ENCODE data around the gene HIGD1A.

Gene HIGD1A

GRCh38 chr3:42804106-42804830 is at the start of gene HIGD1A:
Gene HIGD1A, minus strand, starts transcription at chr3:42804490. Its CDS starts 10,237 bp downstream, at chr3:42794253.
- no peaks in the 10 kb centered on the region for H3K36me3 ChIP-seq (ENCODE audit: control insufficient read depth, insufficient read depth, low read length)
- WGBS (ENCODE audit: insufficient coverage, insufficient read length): no CpG with 5 or more reads among the region's 63 CpGs
- H3K27me3 ChIP-seq (ENCODE audit: control insufficient read depth, insufficient read depth, low read length): no peaks in the 10 kb centered on the region
- peaks cover 2% of the 10 kb centered on the region; the same call in 1 of the 2 replicates for H3K4me1 ChIP-seq (ENCODE audit: control insufficient read depth, insufficient read depth, low read length)
- H3K4me3 ChIP-seq (ENCODE audit: low read length): peak within 1 kb of the TSS; percentile 71
- H3K27ac ChIP-seq (ENCODE audit: low read length): no peak within 1 kb of the TSS
- no peaks in the 10 kb centered on the region for H3K9me3 ChIP-seq (ENCODE audit: control insufficient read depth, insufficient read depth, low read length)
- peak; percentile 82 for DNase-seq (ENCODE audit: low read depth, low spot score)

DNA sequence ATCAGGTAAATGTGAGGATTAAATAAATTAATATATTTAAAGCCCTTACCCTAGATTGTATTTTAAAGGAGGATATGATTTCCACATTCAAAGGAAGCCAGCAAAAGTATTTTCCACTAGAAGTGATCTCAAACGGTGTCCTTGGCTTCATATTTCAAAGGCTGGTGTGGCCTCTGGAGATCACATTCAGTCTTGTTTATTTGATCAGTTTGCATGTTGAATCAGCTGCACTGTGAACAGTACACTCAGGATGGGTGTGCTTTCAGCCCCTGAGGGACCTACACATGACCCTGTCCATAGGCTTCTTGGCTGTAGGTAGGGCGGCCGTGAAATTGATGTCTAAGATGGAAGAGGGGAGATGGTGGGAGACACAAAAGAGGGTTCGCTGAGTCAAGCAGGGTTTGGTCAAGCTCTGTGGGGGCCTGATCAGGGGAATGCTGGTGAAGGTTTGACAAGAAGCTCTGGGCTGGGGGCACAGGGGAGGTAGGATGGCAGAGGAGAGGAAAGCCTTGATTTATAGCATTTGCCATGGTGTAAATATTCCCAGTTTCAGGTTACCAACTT is 49.5 kb upstream of the HIGD1A start:
- Histone ChIP-seq H3K27me3 (ENCODE audit: control insufficient read depth, insufficient read depth, low read length) (no peaks in the 10 kb centered on the region), H3K27ac (ENCODE audit: low read length) (no peak overlapping the region), H3K4me3 (ENCODE audit: low read length) (no peak overlapping the region), H3K4me1 (ENCODE audit: control insufficient read depth, insufficient read depth, low read length) (no peaks in the 10 kb centered on the region), H3K36me3 (ENCODE audit: control insufficient read depth, insufficient read depth, low read length) (no peaks in the 10 kb centered on the region), H3K9me3 (ENCODE audit: control insufficient read depth, insufficient read depth, low read length) (no peaks in the 10 kb centered on the region)
- no CpG with 5 or more reads among the region's 4 CpGs for WGBS (ENCODE audit: insufficient coverage, insufficient read length)
- no peak for DNase-seq (ENCODE audit: low read depth, low spot score)

GRCh38 chr3:42853056-42853455 is 48.8 kb upstream of the HIGD1A start:
- DNase-seq (ENCODE audit: low read depth, low spot score): no peak
- no peaks in the 10 kb centered on the region for H3K36me3 ChIP-seq (ENCODE audit: control insufficient read depth, insufficient read depth, low read length)
- no peak overlapping the region for H3K4me3 ChIP-seq (ENCODE audit: low read length)
- H3K27me3 ChIP-seq (ENCODE audit: control insufficient read depth, insufficient read depth, low read length): no peaks in the 10 kb centered on the region
- H3K4me1 ChIP-seq (ENCODE audit: control insufficient read depth, insufficient read depth, low read length): no peaks in the 10 kb centered on the region
- no peak overlapping the region for H3K27ac ChIP-seq (ENCODE audit: low read length)
- no peaks in the 10 kb centered on the region for H3K9me3 ChIP-seq (ENCODE audit: control insufficient read depth, insufficient read depth, low read length)
- WGBS (ENCODE audit: insufficient coverage, insufficient read length): no CpG with 5 or more reads among the region's 1 CpG

DNA sequence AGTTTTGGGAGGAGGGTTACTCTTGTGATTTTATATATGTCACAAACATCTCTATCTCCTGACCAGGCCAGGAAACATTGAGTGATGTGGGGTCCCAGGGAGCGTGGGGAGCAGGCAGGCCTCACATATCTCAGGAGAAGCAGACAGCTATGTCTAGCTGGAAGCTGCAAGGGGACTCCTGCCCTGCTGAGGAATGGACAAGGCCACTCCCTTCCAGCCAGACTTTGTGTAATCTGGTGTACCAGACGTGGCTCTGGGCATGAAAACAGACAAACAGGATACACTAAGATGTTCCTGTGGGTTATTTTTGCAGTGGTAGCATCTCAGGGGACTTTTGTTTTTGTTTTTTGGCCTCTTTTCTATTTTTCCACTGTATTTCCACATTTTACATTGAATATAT is 48.2 kb upstream of the HIGD1A start:
- Histone ChIP-seq H3K36me3 (ENCODE audit: control insufficient read depth, insufficient read depth, low read length) (no peaks in the 10 kb centered on the region), H3K27me3 (ENCODE audit: control insufficient read depth, insufficient read depth, low read length) (no peaks in the 10 kb centered on the region), H3K4me1 (ENCODE audit: control insufficient read depth, insufficient read depth, low read length) (no peaks in the 10 kb centered on the region), H3K4me3 (ENCODE audit: low read length) (no peak overlapping the region), H3K9me3 (ENCODE audit: control insufficient read depth, insufficient read depth, low read length) (no peaks in the 10 kb centered on the region), H3K27ac (ENCODE audit: low read length) (no peak overlapping the region)
- WGBS (ENCODE audit: insufficient coverage, insufficient read length): no CpG with 5 or more reads among the region's 2 CpGs
- DNase-seq (ENCODE audit: low read depth, low spot score): no peak

DNA sequence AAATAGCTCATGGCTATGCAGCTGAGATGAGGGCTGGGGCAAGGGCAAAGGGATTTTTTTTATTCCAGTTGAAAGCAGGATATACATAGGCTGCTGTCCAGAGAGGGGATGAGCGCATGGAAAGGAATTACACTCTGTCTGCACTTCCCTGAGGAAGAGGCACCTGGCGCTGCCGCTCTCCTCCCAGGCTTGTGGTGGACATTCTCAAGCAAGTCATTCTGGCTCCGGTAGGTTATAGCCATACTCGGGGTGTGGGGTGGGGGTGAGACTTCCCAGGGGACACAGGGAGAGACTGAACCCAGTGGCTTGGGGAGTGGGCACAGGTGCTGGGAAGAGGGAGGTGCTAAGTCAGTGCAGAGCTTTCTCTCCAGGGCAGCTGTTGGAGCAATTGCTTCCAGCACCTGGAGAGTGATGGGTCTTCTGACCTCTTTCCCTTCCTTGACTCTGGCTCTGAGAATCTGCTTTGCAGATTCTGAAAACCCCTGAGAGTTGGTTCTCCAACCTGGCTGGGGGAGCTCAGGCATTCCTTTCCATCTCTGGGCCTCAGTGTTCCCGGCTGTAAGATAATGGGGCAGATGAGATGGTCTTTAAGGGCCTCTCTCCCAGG is 47.0 kb upstream of the HIGD1A start:
- Histone ChIP-seq H3K27me3 (ENCODE audit: control insufficient read depth, insufficient read depth, low read length) (no peaks in the 10 kb centered on the region), H3K9me3 (ENCODE audit: control insufficient read depth, insufficient read depth, low read length) (no peaks in the 10 kb centered on the region), H3K27ac (ENCODE audit: low read length) (no peak overlapping the region), H3K4me3 (ENCODE audit: low read length) (no peak overlapping the region), H3K36me3 (ENCODE audit: control insufficient read depth, insufficient read depth, low read length) (no peaks in the 10 kb centered on the region), H3K4me1 (ENCODE audit: control insufficient read depth, insufficient read depth, low read length) (no peaks in the 10 kb centered on the region)
- WGBS (ENCODE audit: insufficient coverage, insufficient read length): no CpG with 5 or more reads among the region's 6 CpGs
- no peak for DNase-seq (ENCODE audit: low read depth, low spot score)

- DNase-seq (ENCODE audit: low read depth, low spot score): no peak
- H3K36me3 ChIP-seq (ENCODE audit: control insufficient read depth, insufficient read depth, low read length): no peaks in the 10 kb centered on the region
- H3K27me3 ChIP-seq (ENCODE audit: control insufficient read depth, insufficient read depth, low read length): no peaks in the 10 kb centered on the region
- H3K9me3 ChIP-seq (ENCODE audit: control insufficient read depth, insufficient read depth, low read length): no peaks in the 10 kb centered on the region
- no CpG with 5 or more reads among the region's 3 CpGs for WGBS (ENCODE audit: insufficient coverage, insufficient read length)
- H3K4me1 ChIP-seq (ENCODE audit: control insufficient read depth, insufficient read depth, low read length): no peaks in the 10 kb centered on the region
- H3K4me3 ChIP-seq (ENCODE audit: low read length): no peak overlapping the region
- no peak overlapping the region for H3K27ac ChIP-seq (ENCODE audit: low read length)
Measured at GRCh38 chr3:42850263-42850662, 46.0 kb upstream of the HIGD1A start.

DNA sequence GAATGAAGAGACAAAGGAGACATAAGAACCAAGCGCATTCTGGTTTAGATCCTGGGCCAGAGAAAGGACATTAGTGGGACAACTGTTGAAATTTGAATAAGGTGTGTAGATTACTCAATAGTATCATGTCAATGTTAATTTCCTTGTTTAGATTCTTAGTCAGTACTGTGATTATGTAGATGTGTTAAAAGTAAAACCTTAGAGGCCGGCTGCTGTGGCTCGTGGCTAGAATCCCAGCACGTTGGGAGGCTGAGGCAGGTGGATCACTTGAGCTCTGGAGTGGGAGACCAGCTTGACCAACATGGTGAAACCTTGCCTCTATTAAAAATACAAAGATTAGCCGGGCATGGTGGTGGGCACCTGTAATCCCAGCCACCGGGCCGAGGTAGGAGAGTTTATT is 44.7 kb upstream of the HIGD1A start:
- Histone ChIP-seq H3K27me3 (ENCODE audit: control insufficient read depth, insufficient read depth, low read length) (no peaks in the 10 kb centered on the region), H3K4me3 (ENCODE audit: low read length) (no peak overlapping the region), H3K36me3 (ENCODE audit: control insufficient read depth, insufficient read depth, low read length) (no peaks in the 10 kb centered on the region), H3K4me1 (ENCODE audit: control insufficient read depth, insufficient read depth, low read length) (peaks cover 2% of the 10 kb centered on the region; the same call in 1 of the 2 replicates), H3K27ac (ENCODE audit: low read length) (no peak overlapping the region), H3K9me3 (ENCODE audit: control insufficient read depth, insufficient read depth, low read length) (no peaks in the 10 kb centered on the region)
- DNase-seq (ENCODE audit: low read depth, low spot score): no peak
- WGBS (ENCODE audit: insufficient coverage, insufficient read length): no CpG with 5 or more reads among the region's 7 CpGs

DNA sequence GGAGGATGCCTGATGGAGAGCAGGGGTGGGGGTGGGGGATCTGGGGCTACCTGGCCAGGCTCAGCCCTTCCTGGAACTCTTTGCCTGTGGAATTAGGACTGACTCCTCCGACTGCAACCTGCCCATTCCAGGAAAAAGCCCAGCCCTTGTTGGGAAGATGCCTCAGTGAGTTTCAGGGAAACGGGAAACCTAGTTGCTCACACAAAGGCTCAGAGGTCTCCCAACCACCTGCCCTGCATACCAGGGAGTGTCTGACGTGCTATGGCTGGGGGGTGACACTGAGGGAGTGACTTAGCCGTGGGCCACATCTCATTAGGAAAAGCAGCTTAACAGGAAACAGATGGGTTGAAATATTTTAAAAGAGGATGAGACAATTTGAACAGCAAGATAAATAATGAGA is 43.4 kb upstream of the HIGD1A start:
- Histone ChIP-seq H3K36me3 (ENCODE audit: control insufficient read depth, insufficient read depth, low read length) (no peaks in the 10 kb centered on the region), H3K27me3 (ENCODE audit: control insufficient read depth, insufficient read depth, low read length) (no peaks in the 10 kb centered on the region), H3K4me1 (ENCODE audit: control insufficient read depth, insufficient read depth, low read length) (peaks cover 5% of the 10 kb centered on the region; the same call in 1 of the 2 replicates)

DNA sequence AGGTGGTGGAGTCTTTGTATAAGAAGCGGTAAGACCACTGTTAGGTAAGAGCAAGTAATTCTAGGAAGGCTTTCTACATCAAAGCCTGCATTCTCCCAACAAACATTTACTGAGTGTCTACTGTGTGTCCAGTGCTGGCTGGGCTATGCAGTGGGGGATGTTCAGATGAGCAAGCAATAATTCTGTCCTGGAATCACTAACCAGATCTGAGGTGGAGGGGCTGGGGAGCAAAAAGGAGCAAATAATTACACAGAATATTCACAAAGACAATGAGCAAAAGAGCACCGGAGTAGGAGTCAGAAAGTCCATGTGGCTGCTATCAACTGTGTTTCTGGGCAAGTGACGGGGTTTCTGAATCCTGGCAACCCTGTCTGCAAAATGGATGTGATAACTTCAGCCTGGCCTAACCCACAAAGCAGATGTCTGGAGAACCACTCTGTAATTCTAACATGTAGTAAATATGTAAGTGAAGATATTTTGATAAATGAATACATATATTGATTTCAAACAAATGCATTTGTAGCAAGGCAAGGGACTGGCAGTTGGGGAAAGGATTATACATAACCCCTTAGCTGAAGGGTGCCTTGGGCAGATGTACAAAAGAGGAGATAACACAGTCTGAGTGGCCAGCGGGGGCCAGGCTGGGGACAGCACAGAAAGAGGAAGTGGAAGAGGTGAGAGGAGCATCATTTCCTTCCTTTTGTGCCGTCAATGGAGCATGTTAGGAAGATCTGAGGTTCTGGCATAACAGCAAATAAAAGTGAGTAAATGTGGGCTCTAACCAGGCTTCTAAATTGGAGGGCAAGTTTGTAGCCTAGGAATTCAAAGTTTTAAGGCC is 42.6 kb upstream of the HIGD1A start:
- no peak for DNase-seq (ENCODE audit: low read depth, low spot score)
- no CpG with 5 or more reads among the region's 5 CpGs for WGBS (ENCODE audit: insufficient coverage, insufficient read length)
- no peaks in the 10 kb centered on the region for H3K9me3 ChIP-seq (ENCODE audit: control insufficient read depth, insufficient read depth, low read length)

More for the DNA sequence above, 43.4 kb upstream of the HIGD1A start:
- WGBS (ENCODE audit: insufficient coverage, insufficient read length): no CpG with 5 or more reads among the region's 4 CpGs
- no peak for DNase-seq (ENCODE audit: low read depth, low spot score)
- no peak overlapping the region for H3K27ac ChIP-seq (ENCODE audit: low read length)
- H3K9me3 ChIP-seq (ENCODE audit: control insufficient read depth, insufficient read depth, low read length): no peaks in the 10 kb centered on the region
- H3K4me3 ChIP-seq (ENCODE audit: low read length): no peak overlapping the region

DNA sequence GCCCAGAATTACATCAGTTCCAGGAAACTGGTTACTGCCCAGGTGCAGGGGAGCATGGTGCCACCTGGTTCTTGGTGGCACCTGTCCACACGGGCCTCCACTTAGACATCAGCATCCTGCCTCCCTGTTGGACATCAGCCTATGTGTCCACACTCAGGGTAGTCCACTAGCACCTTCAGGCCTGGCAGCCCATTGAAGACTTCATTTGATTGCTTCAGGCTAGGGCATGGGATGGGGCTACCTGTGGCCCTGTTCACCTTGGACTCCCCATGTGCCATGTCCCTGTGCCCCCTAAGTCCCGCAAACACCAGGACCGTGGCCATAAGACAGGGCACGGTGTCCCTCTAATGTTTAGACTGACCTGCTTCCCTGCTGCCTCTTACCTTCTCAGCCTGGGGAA is 40.5 kb upstream of the HIGD1A start:
- Histone ChIP-seq H3K27me3 (ENCODE audit: control insufficient read depth, insufficient read depth, low read length) (no peaks in the 10 kb centered on the region), H3K4me1 (ENCODE audit: control insufficient read depth, insufficient read depth, low read length) (peaks cover 5% of the 10 kb centered on the region; the same call in 1 of the 2 replicates), H3K27ac (ENCODE audit: low read length) (no peak overlapping the region), H3K36me3 (ENCODE audit: control insufficient read depth, insufficient read depth, low read length) (no peaks in the 10 kb centered on the region), H3K4me3 (ENCODE audit: low read length) (no peak overlapping the region), H3K9me3 (ENCODE audit: control insufficient read depth, insufficient read depth, low read length) (no peaks in the 10 kb centered on the region)
- WGBS (ENCODE audit: insufficient coverage, insufficient read length): no CpG with 5 or more reads among the region's 4 CpGs
- DNase-seq (ENCODE audit: low read depth, low spot score): no peak

More for the DNA sequence above, 42.6 kb upstream of the HIGD1A start:
- Histone ChIP-seq H3K27me3 (ENCODE audit: control insufficient read depth, insufficient read depth, low read length) (no peaks in the 10 kb centered on the region), H3K27ac (ENCODE audit: low read length) (no peak overlapping the region), H3K4me3 (ENCODE audit: low read length) (no peak overlapping the region), H3K36me3 (ENCODE audit: control insufficient read depth, insufficient read depth, low read length) (no peaks in the 10 kb centered on the region), H3K4me1 (ENCODE audit: control insufficient read depth, insufficient read depth, low read length) (peaks cover 5% of the 10 kb centered on the region; the same call in 1 of the 2 replicates)

Data from iPS DF 6.9 (cell line).